ENCODE data around the gene ZNF101.

- TF ChIP-seq CTCF (conservative IDR thresholded peaks at IDR 0.05) (no peak), ZFX (IDR thresholded peaks at IDR 0.05) (no peak)
These were observed 31.5 kb upstream of the ZNF101 start for GRCh38 chr19:19637186-19637522.

Measured in C4-2B (cell line).